ENCODE results near the gene PDLIM7. TPM values are rescaled to one million over a fixed set of nuclear protein-coding genes. Genes with fewer than 3 reads are reported as not detected.
A peak's percentile ranks its signal among the peaks of the same experiment; 100 is the strongest.

Gene PDLIM7, protein sequence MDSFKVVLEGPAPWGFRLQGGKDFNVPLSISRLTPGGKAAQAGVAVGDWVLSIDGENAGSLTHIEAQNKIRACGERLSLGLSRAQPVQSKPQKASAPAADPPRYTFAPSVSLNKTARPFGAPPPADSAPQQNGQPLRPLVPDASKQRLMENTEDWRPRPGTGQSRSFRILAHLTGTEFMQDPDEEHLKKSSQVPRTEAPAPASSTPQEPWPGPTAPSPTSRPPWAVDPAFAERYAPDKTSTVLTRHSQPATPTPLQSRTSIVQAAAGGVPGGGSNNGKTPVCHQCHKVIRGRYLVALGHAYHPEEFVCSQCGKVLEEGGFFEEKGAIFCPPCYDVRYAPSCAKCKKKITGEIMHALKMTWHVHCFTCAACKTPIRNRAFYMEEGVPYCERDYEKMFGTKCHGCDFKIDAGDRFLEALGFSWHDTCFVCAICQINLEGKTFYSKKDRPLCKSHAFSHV
- 19.2 TPM for polyA plus RNA-seq (2013)

DNA sequence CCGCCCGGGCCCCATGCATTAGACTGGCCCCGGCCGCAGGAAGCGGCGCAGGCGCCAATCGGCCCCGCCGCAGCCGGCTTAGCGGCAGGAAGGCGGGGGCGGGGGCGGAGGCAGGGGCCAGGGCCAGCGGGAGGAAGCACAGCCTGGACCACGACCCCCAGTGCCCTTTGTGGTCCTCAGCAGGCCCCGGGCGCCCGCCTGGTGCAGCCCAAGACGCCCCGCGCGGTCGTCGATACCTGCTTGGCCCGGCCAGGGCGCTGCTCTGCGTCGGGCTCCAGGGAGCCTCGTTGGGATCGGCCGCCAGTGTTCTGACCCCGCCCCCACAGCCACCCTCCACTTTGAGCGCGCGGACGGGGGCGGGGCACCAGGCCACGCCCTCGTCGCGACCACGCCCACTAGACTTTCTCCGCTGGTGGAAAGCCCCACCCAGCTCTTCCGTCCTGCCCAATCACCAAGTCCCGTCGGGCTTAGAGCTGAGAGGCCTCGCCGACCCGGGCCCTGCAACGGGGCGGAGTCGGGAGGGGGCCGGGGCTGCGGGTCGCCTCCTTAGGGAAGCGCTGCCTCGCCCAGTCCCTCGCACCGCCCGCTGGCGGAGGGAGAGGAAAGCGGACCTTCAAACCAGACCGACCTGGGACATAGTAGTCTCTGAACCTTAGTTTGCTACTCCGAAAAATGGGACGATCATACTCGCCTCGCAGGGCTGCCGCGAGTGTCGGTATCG is at the start of gene PDLIM7:
TSS of gene PDLIM7 (minus strand) at position 313 of the 721 bp plus-strand sequence. CDS start 1,092 bp downstream, outside the sequence.
- Histone ChIP-seq H3K36me3 (ENCODE audit: control insufficient read depth in 4 of 4, insufficient read depth in 4 of 4, low read length in 3 of 4) (peaks cover 0 to 6% (median 1%) of the 10 kb centered on the region in 4 experiments), H3K9me3 (ENCODE audit: control extremely low read depth in 1 of 5, control insufficient read depth in 4 of 5, insufficient read depth in 2 of 5, low read depth in 1 of 5, low read length in 4 of 5) (no peaks in the 10 kb centered on the region), H3K4me3 (ENCODE audit: control insufficient read depth in 1 of 7, extremely low read depth in 1 of 7, insufficient read depth in 4 of 7, low read depth in 2 of 7, low read length in 6 of 7) (peak within 1 kb of the TSS; percentile 39 to 78 (median 69)), H3K27ac (ENCODE audit: insufficient read depth in 1 of 2, low read depth in 1 of 2, low read length in 2 of 2, poor library complexity in 1 of 2, severe bottlenecking in 2 of 2) (peak within 1 kb of the TSS in 1 of 2 experiments; percentile 66), H3K4me1 (ENCODE audit: control extremely low read depth in 1 of 4, control insufficient read depth in 4 of 4, insufficient read depth in 4 of 4, low read length in 3 of 4) (peaks cover 2 to 63% (median 50%) of the 10 kb centered on the region in 4 experiments), H3K27me3 (replicated peaks in 2 of 5; ENCODE audit: control insufficient read depth in 4 of 5, insufficient read depth in 5 of 5, low read length in 4 of 5) (peaks cover 0 to 5% (median 0%) of the 10 kb centered on the region in 5 experiments)
- peak; percentile 92 to 96 (median 95) for DNase-seq
- POLR2A ChIA-PET, result interaction anchor here (0.6 to 2.3 kb wide), 8 partner anchors 10 to 53 kb away, joined by 3 to 12 read pairs (median 4); no protein-coding TSS in a partner anchor
- CTCF ChIA-PET, result interaction anchor here (0.6 to 18.3 kb wide), 13 partner anchors 8 to 188 kb away, joined by 3 to 206 read pairs (median 3); partner anchors contain the start of gene DOK3
- WGBS (ENCODE audit: insufficient coverage), result 0% methylated on average over 61 of the region's 73 CpGs

DNA sequence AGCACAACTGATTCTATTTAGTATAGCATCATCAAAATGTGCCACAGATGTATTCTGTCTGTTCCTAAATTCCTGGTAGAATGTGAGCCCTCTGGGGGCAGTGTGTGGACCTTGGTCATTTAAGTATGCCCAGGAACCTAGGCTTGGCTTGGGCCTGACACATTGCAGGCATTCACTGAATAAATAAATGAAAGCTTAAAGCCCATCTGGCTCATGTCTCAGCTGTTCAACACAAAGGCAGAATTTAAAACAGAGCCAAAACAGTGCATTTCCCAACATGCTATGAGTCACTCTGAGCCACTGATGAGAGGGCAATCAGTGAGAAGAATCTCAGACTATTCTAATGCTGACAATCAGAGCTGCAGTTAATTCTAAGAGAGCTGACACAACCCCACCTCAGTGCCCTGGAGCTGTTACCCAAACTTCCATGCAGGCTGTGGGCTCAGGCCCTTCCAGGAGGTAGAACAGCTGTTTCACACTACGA is 48.9 kb upstream of the PDLIM7 start:
- CTCF ChIA-PET, result interaction anchor here (1.0 to 4.4 kb wide), 4 partner anchors 9 to 121 kb away, joined by 3 to 16 read pairs (median 3); no protein-coding TSS in a partner anchor
- Histone ChIP-seq H3K4me1 (ENCODE audit: control extremely low read depth in 1 of 4, control insufficient read depth in 4 of 4, insufficient read depth in 4 of 4, low read length in 3 of 4) (peaks cover 0 to 12% (median 0%) of the 10 kb centered on the region in 4 experiments), H3K27me3 (replicated peaks in 2 of 5; ENCODE audit: control insufficient read depth in 4 of 5, insufficient read depth in 5 of 5, low read length in 4 of 5) (no peaks in the 10 kb centered on the region)

DNA sequence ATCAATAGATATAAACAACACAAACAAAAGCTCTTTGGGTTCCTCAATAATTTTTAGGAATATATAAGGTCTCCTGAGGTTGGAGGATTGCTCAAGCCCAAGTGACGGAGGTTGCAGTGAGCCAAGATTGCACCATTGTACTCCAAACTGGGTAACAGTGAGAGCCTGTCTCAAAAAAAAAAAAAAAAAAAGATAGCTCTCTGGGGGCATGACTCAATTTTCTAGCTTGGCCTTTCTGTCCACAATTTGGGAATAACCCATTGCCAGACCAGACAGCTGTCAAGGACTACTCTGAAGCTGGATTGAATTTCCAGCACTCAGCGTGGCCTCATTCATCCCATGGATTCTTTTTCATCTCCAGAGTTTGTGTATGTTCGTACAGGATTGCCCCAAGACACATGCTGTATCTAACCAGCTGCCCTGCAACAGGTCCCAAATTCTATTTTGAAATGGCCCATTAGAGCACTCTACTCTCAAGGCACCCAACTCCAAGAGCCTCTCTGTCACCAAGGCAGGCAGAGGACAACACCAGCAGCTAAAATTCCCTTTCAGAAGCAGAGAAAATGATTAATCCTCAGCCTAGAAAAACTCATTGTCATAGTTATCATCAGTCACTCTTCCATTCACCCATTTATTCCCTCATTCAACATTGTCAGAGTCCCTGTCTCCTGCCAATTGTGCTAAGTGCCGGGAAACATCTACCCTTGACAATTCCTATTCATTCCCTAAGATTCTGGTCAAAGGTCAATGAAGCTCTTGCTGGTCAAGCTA is 48.3 kb upstream of the PDLIM7 start:
- H3K27me3 ChIP-seq (replicated peaks in 2 of 5; ENCODE audit: control insufficient read depth in 4 of 5, insufficient read depth in 5 of 5, low read length in 4 of 5), result no peaks in the 10 kb centered on the region
- no peak overlapping the region for H3K4me3 ChIP-seq (ENCODE audit: control insufficient read depth in 1 of 7, extremely low read depth in 1 of 7, insufficient read depth in 4 of 7, low read depth in 2 of 7, low read length in 6 of 7)
- peak in 2 of 3 donors; percentile 15 to 20 for DNase-seq
- CTCF ChIA-PET, result interaction anchor here (1.0 to 4.4 kb wide), 4 partner anchors 10 to 120 kb away, joined by 3 to 16 read pairs (median 3); no protein-coding TSS in a partner anchor
- POLR2A ChIA-PET, result interaction anchor here (0.6 kb wide), 1 partner anchor 34 kb away, joined by 3 read pairs; no protein-coding TSS in a partner anchor
- H3K27ac ChIP-seq (ENCODE audit: insufficient read depth in 1 of 2, low read depth in 1 of 2, low read length in 2 of 2, poor library complexity in 1 of 2, severe bottlenecking in 2 of 2), result no peak overlapping the region
- WGBS (ENCODE audit: insufficient coverage), result 89% methylated on average over 4 of the region's 4 CpGs
- H3K4me1 ChIP-seq (ENCODE audit: control extremely low read depth in 1 of 4, control insufficient read depth in 4 of 4, insufficient read depth in 4 of 4, low read length in 3 of 4), result peaks cover 0 to 12% (median 0%) of the 10 kb centered on the region in 4 experiments
- no peaks in the 10 kb centered on the region for H3K9me3 ChIP-seq (ENCODE audit: control extremely low read depth in 1 of 5, control insufficient read depth in 4 of 5, insufficient read depth in 2 of 5, low read depth in 1 of 5, low read length in 4 of 5)
- H3K36me3 ChIP-seq (ENCODE audit: control insufficient read depth in 4 of 4, insufficient read depth in 4 of 4, low read length in 3 of 4), result peaks cover 4 to 19% (median 10%) of the 10 kb centered on the region in 4 experiments

More for the DNA sequence above, 48.9 kb upstream of the PDLIM7 start:
- Histone ChIP-seq H3K9me3 (ENCODE audit: control extremely low read depth in 1 of 5, control insufficient read depth in 4 of 5, insufficient read depth in 2 of 5, low read depth in 1 of 5, low read length in 4 of 5) (no peaks in the 10 kb centered on the region), H3K36me3 (ENCODE audit: control insufficient read depth in 4 of 4, insufficient read depth in 4 of 4, low read length in 3 of 4) (peaks cover 4 to 23% (median 11%) of the 10 kb centered on the region in 4 experiments), H3K27ac (ENCODE audit: insufficient read depth in 1 of 2, low read depth in 1 of 2, low read length in 2 of 2, poor library complexity in 1 of 2, severe bottlenecking in 2 of 2) (no peak overlapping the region), H3K4me3 (ENCODE audit: control insufficient read depth in 1 of 7, extremely low read depth in 1 of 7, insufficient read depth in 4 of 7, low read depth in 2 of 7, low read length in 6 of 7) (no peak overlapping the region)
- 100% methylated on average over 1 of the region's 1 CpG for WGBS (ENCODE audit: insufficient coverage)
- DNase-seq, result peak in 2 of 3 donors; percentile 18 to 24
- POLR2A ChIA-PET, result no interaction called here

DNA sequence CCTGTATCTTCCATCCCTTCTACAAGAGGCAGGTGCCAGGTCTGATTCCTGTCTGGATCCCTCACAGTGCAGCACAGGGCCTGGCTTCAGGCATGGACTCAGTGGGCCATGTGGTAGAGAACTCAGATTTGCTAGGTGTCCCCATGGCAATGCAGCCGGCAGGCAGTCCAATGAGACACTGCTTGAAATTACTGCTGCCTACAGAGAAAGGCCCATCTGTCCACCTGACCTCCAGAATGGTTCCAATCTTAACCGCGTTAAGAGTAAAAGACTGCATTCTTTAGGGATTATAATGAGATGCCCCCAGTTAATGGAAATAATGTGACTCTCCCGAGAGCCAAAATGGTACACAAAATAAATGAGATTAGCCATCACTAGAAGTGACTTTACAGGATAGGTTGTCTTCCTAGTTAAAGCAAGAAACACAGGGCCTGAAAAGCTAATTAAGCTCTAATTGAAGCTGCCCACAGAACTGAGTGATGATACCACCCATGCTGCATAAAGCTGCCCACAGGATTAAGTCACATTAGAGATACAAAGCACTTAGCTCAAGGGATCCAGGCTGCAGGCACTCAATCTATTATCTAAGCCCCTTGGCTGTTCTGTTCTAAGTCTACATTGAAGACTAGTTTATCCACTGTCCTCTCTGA is 45.5 kb upstream of the PDLIM7 start:
- peak overlapping the region in 1 of 2 experiments; percentile 6 for H3K27ac ChIP-seq (ENCODE audit: insufficient read depth in 1 of 2, low read depth in 1 of 2, low read length in 2 of 2, poor library complexity in 1 of 2, severe bottlenecking in 2 of 2)
- 100% methylated on average over 2 of the region's 4 CpGs for WGBS (ENCODE audit: insufficient coverage)
- peaks cover 6 to 32% (median 14%) of the 10 kb centered on the region in 4 experiments for H3K36me3 ChIP-seq (ENCODE audit: control insufficient read depth in 4 of 4, insufficient read depth in 4 of 4, low read length in 3 of 4)
- no peak for DNase-seq
- H3K9me3 ChIP-seq (ENCODE audit: control extremely low read depth in 1 of 5, control insufficient read depth in 4 of 5, insufficient read depth in 2 of 5, low read depth in 1 of 5, low read length in 4 of 5), result no peaks in the 10 kb centered on the region
- H3K4me3 ChIP-seq (ENCODE audit: control insufficient read depth in 1 of 7, extremely low read depth in 1 of 7, insufficient read depth in 4 of 7, low read depth in 2 of 7, low read length in 6 of 7), result no peak overlapping the region
- H3K4me1 ChIP-seq (ENCODE audit: control extremely low read depth in 1 of 4, control insufficient read depth in 4 of 4, insufficient read depth in 4 of 4, low read length in 3 of 4), result peaks cover 0 to 12% (median 0%) of the 10 kb centered on the region in 4 experiments
- CTCF ChIA-PET, result interaction anchor here (1.0 to 4.4 kb wide), 2 partner anchors 8 to 61 kb away, joined by 3 to 16 read pairs; no protein-coding TSS in a partner anchor
- H3K27me3 ChIP-seq (replicated peaks in 2 of 5; ENCODE audit: control insufficient read depth in 4 of 5, insufficient read depth in 5 of 5, low read length in 4 of 5), result no peaks in the 10 kb centered on the region
- POLR2A ChIA-PET, result no interaction called here

DNA sequence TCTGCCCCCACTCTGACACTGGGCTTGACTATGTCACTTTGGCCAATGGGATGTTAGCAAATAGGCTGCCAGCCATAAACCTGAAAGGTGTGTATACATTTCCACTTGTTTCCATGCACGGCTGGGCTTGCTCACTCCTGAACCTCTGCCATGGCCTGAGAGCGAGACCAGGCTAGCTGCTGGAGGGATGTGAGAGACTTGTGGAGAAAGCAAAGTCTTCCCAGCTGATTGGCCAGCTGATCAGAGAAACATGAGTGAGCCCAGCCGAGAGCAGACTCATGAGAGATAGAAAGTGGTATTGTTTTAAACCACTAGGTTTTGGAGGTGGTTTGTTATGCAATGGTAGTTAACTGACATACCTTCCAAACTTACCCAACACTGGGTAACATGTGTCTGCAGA is 43.0 kb upstream of the PDLIM7 start:
- 94% methylated on average over 3 of the region's 3 CpGs for WGBS (ENCODE audit: insufficient coverage)
- CTCF ChIA-PET, result no interaction called here

DNA sequence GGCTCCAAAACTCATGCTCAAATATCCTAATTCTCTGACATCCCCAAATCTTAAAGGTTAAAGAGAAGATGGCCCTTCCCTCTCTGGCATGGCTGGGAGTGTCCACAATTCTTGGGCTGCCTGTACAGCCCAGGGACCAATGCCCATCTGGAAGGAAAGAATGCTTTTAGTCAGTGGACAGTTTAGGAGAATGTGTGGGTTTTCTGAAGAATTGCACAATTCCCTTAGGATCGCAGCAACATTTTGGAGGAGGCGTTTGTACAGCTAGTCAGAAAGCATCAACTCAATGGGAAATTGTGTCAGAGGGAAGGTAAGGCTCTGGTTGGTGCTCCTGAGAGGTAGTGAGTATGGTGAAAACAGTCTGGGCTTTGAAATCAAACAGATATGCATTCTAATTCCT is 42.0 kb upstream of the PDLIM7 start:
- no CpG with 5 or more reads among the region's 2 CpGs for WGBS (ENCODE audit: insufficient coverage)
- Histone ChIP-seq H3K9me3 (ENCODE audit: control extremely low read depth in 1 of 5, control insufficient read depth in 4 of 5, insufficient read depth in 2 of 5, low read depth in 1 of 5, low read length in 4 of 5) (no peaks in the 10 kb centered on the region), H3K27me3 (replicated peaks in 2 of 5; ENCODE audit: control insufficient read depth in 4 of 5, insufficient read depth in 5 of 5, low read length in 4 of 5) (no peaks in the 10 kb centered on the region), H3K4me3 (ENCODE audit: control insufficient read depth in 1 of 7, extremely low read depth in 1 of 7, insufficient read depth in 4 of 7, low read depth in 2 of 7, low read length in 6 of 7) (no peak overlapping the region), H3K4me1 (ENCODE audit: control extremely low read depth in 1 of 4, control insufficient read depth in 4 of 4, insufficient read depth in 4 of 4, low read length in 3 of 4) (no peaks in the 10 kb centered on the region), H3K36me3 (ENCODE audit: control insufficient read depth in 4 of 4, insufficient read depth in 4 of 4, low read length in 3 of 4) (peaks cover 8 to 54% (median 36%) of the 10 kb centered on the region in 4 experiments), H3K27ac (ENCODE audit: insufficient read depth in 1 of 2, low read depth in 1 of 2, low read length in 2 of 2, poor library complexity in 1 of 2, severe bottlenecking in 2 of 2) (no peak overlapping the region)
- ChIA-PET CTCF (interaction anchor here (1.2 kb wide), 1 partner anchor 14 kb away, joined by 3 read pairs; no protein-coding TSS in a partner anchor), POLR2A (no interaction called here)
- no peak for DNase-seq

More for the DNA sequence above, 43.0 kb upstream of the PDLIM7 start:
- POLR2A ChIA-PET, result no interaction called here
- Histone ChIP-seq H3K36me3 (ENCODE audit: control insufficient read depth in 4 of 4, insufficient read depth in 4 of 4, low read length in 3 of 4) (peaks cover 8 to 46% (median 31%) of the 10 kb centered on the region in 4 experiments), H3K4me3 (ENCODE audit: control insufficient read depth in 1 of 7, extremely low read depth in 1 of 7, insufficient read depth in 4 of 7, low read depth in 2 of 7, low read length in 6 of 7) (no peak overlapping the region), H3K27me3 (replicated peaks in 2 of 5; ENCODE audit: control insufficient read depth in 4 of 5, insufficient read depth in 5 of 5, low read length in 4 of 5) (no peaks in the 10 kb centered on the region), H3K4me1 (ENCODE audit: control extremely low read depth in 1 of 4, control insufficient read depth in 4 of 4, insufficient read depth in 4 of 4, low read length in 3 of 4) (peaks cover 0 to 3% (median 0%) of the 10 kb centered on the region in 4 experiments), H3K9me3 (ENCODE audit: control extremely low read depth in 1 of 5, control insufficient read depth in 4 of 5, insufficient read depth in 2 of 5, low read depth in 1 of 5, low read length in 4 of 5) (no peaks in the 10 kb centered on the region), H3K27ac (ENCODE audit: insufficient read depth in 1 of 2, low read depth in 1 of 2, low read length in 2 of 2, poor library complexity in 1 of 2, severe bottlenecking in 2 of 2) (no peak overlapping the region)
- no peak for DNase-seq

Measured in common myeloid progenitor, CD34-positive (primary cell).